Measurements from ENCODE around the gene ZDHHC17.

The ZDHHC17 gene

GRCh38 chr12:76810671-76811419 lies 46.9 kb downstream of the ZDHHC17 start:
- H3K36me3 ChIP-seq, result peaks cover 16% of the 10 kb centered on the region
- no peak for TF ChIP-seq CTCF (IDR thresholded peaks at IDR 0.05; ENCODE audit: low read depth, low read length)
- H3K27me3 ChIP-seq (ENCODE audit: insufficient read depth, low read depth, severe bottlenecking), result no peaks in the 10 kb centered on the region
- H3K4me3 ChIP-seq (ENCODE audit: low read depth, low read length), result no peak overlapping the region
- no peak for DNase-seq
- no peaks in the 10 kb centered on the region for H3K9me3 ChIP-seq (ENCODE audit: severe bottlenecking)
- H3K27ac ChIP-seq, result no peak overlapping the region

GRCh38 chr12:76811976-76812375 lies 48.1 kb downstream of the ZDHHC17 start:
- no peak for TF ChIP-seq CTCF (IDR thresholded peaks at IDR 0.05; ENCODE audit: low read depth, low read length)
- H3K9me3 ChIP-seq (ENCODE audit: severe bottlenecking), result no peaks in the 10 kb centered on the region
- peaks cover 6% of the 10 kb centered on the region for H3K36me3 ChIP-seq
- no peak overlapping the region for H3K27ac ChIP-seq
- no peaks in the 10 kb centered on the region for H3K27me3 ChIP-seq (ENCODE audit: insufficient read depth, low read depth, severe bottlenecking)
- DNase-seq, result no peak
- H3K4me3 ChIP-seq (ENCODE audit: low read depth, low read length), result no peak overlapping the region

GRCh38 chr12:76813265-76813664 lies 49.4 kb downstream of the ZDHHC17 start:
- H3K36me3 ChIP-seq, result peaks cover 3% of the 10 kb centered on the region
- no peak overlapping the region for H3K27ac ChIP-seq
- H3K4me3 ChIP-seq (ENCODE audit: low read depth, low read length), result no peak overlapping the region
- no peaks in the 10 kb centered on the region for H3K9me3 ChIP-seq (ENCODE audit: severe bottlenecking)
- no peak for DNase-seq
- H3K27me3 ChIP-seq (ENCODE audit: insufficient read depth, low read depth, severe bottlenecking), result no peaks in the 10 kb centered on the region
- no peak for TF ChIP-seq CTCF (IDR thresholded peaks at IDR 0.05; ENCODE audit: low read depth, low read length)

GRCh38 chr12:76813972-76814371 lies 50.1 kb downstream of the ZDHHC17 start:
- DNase-seq, result no peak
- no peak for TF ChIP-seq CTCF (IDR thresholded peaks at IDR 0.05; ENCODE audit: low read depth, low read length)
- Histone ChIP-seq H3K27ac (no peak overlapping the region), H3K36me3 (peaks cover 3% of the 10 kb centered on the region), H3K4me3 (ENCODE audit: low read depth, low read length) (no peak overlapping the region), H3K27me3 (ENCODE audit: insufficient read depth, low read depth, severe bottlenecking) (no peaks in the 10 kb centered on the region), H3K9me3 (ENCODE audit: severe bottlenecking) (no peaks in the 10 kb centered on the region)

GRCh38 chr12:76820888-76821482 lies 57.1 kb downstream of the ZDHHC17 start:
- Histone ChIP-seq H3K36me3 (peaks cover 15% of the 10 kb centered on the region), H3K9me3 (ENCODE audit: severe bottlenecking) (no peaks in the 10 kb centered on the region), H3K27me3 (ENCODE audit: insufficient read depth, low read depth, severe bottlenecking) (no peaks in the 10 kb centered on the region), H3K27ac (no peak overlapping the region), H3K4me3 (ENCODE audit: low read depth, low read length) (no peak overlapping the region)
- peak; percentile 48 for DNase-seq
- TF ChIP-seq CTCF (IDR thresholded peaks at IDR 0.05; ENCODE audit: low read depth, low read length), result peak; percentile 56
